RWPE2 (cell line): ENCODE measurements around the gene GOLM1.

Source experiments
- ATAC-seq: fragments of 200-7000 bp; cut with Tn5 transposase; 3 replicates; pipeline ENCODE4 v1.9.1; 2021; ENCODE audit warnings: low read depth
- DNase-seq: peaks from one replicate; pipeline ENCODE4 v3.0.0-alpha.2; 2020; ENCODE audit warnings: low spot score
- H3K27ac ChIP-seq: fragments of 450-650 bp; 2 replicates; pipeline ENCODE4 v1.5.1; 2017; ENCODE audit warnings: mild to moderate bottlenecking; ENCODE audit not compliant: poor library complexity, severe bottlenecking
- H3K27me3 ChIP-seq: fragments of 250-450 bp; sonication (Bioruptor Pico); 2 replicates; pipeline ENCODE4 v1.5.1; 2021; ENCODE audit warnings: mild to moderate bottlenecking, moderate library complexity; ENCODE audit not compliant: insufficient read depth, poor library complexity, severe bottlenecking
- H3K36me3 ChIP-seq: fragments of 250-450 bp; sonication (Bioruptor Pico); 2 replicates; pipeline ENCODE4 v1.5.1; 2020; ENCODE audit warnings: low read depth, mild to moderate bottlenecking, moderate library complexity
- H3K4me1 ChIP-seq: fragments of 250-450 bp; sonication (Bioruptor Pico); 2 replicates; pipeline ENCODE4 v1.5.1; 2021; ENCODE audit warnings: mild to moderate bottlenecking, moderate library complexity; ENCODE audit not compliant: insufficient read depth, poor library complexity, severe bottlenecking
- H3K4me3 ChIP-seq: fragments of 250-450 bp; sonication (Bioruptor Pico); 2 replicates; pipeline ENCODE4 v1.5.1; 2021; ENCODE audit warnings: mild to moderate bottlenecking, moderate library complexity; ENCODE audit not compliant: severe bottlenecking
- H3K9me3 ChIP-seq: fragments of 250-450 bp; sonication (Bioruptor Pico); 2 replicates; pipeline ENCODE4 v1.5.1; 2021; ENCODE audit warnings: mild to moderate bottlenecking, moderate library complexity; ENCODE audit not compliant: severe bottlenecking
- CTCF ChIP-seq: fragments of 450-650 bp; IDR thresholded peaks from one replicate; pipeline ENCODE4 v1.5.1; 2017; ENCODE audit warnings: mild to moderate bottlenecking, moderate library complexity; ENCODE audit not compliant: poor library complexity, severe bottlenecking

GOLM1 gene

GRCh38 chr9:86077276-86077675 is 22.1 kb downstream of the GOLM1 start:
- H3K4me3 ChIP-seq, result no peak overlapping the region
- H3K9me3 ChIP-seq, result no peaks in the 10 kb centered on the region
- no peak for TF ChIP-seq CTCF
- peaks cover 8% of the 10 kb centered on the region for H3K4me1 ChIP-seq
- no peaks in the 10 kb centered on the region for H3K27me3 ChIP-seq
- no peak overlapping the region for H3K27ac ChIP-seq
- ATAC-seq (no peak), DNase-seq (no peak)
- peaks cover 16% of the 10 kb centered on the region; the same call in 1 of the 2 replicates for H3K36me3 ChIP-seq

- no peak overlapping the region for H3K27ac ChIP-seq
- H3K4me3 ChIP-seq, result no peak overlapping the region
- no peaks in the 10 kb centered on the region for H3K27me3 ChIP-seq
- no peaks in the 10 kb centered on the region for H3K9me3 ChIP-seq
- peaks cover 16% of the 10 kb centered on the region; the same call in 1 of the 2 replicates for H3K36me3 ChIP-seq
- ATAC-seq (no peak), DNase-seq (no peak)
- no peak for TF ChIP-seq CTCF
- peaks cover 7% of the 10 kb centered on the region for H3K4me1 ChIP-seq
Observed at GRCh38 chr9:86075132-86076109, 23.9 kb downstream of the GOLM1 start.

GRCh38 chr9:86073839-86074238 is 25.5 kb downstream of the GOLM1 start:
- Histone ChIP-seq H3K27me3 (no peaks in the 10 kb centered on the region), H3K9me3 (no peaks in the 10 kb centered on the region), H3K27ac (no peak overlapping the region), H3K36me3 (peaks cover 15% of the 10 kb centered on the region; the same call in 1 of the 2 replicates), H3K4me1 (no peaks in the 10 kb centered on the region), H3K4me3 (no peak overlapping the region)
- TF ChIP-seq CTCF, result no peak
- no peak for DNase-seq
- no peak for ATAC-seq

- ATAC-seq (no peak), DNase-seq (no peak)
- Histone ChIP-seq H3K27me3 (no peaks in the 10 kb centered on the region), H3K4me1 (no peaks in the 10 kb centered on the region), H3K9me3 (no peaks in the 10 kb centered on the region), H3K27ac (no peak overlapping the region), H3K36me3 (0 out of 2 replicates have a peak, but pooled peaks cover 4% of the 10 kb centered on the region), H3K4me3 (no peak overlapping the region)
- TF ChIP-seq CTCF, result no peak
Observed at GRCh38 chr9:86072394-86072877, 26.9 kb downstream of the GOLM1 start.
